GM12801 (cell line): ENCODE results near the gene TIGD1.

Experiments used
- CTCF ChIP-seq: IDR thresholded peaks from one replicate; pipeline ENCODE4 v1.5.1; 2011; ENCODE audit warnings: control low read depth; ENCODE audit not compliant: insufficient read length; ENCODE audit errors: extremely low read depth

Gene TIGD1

DNA sequence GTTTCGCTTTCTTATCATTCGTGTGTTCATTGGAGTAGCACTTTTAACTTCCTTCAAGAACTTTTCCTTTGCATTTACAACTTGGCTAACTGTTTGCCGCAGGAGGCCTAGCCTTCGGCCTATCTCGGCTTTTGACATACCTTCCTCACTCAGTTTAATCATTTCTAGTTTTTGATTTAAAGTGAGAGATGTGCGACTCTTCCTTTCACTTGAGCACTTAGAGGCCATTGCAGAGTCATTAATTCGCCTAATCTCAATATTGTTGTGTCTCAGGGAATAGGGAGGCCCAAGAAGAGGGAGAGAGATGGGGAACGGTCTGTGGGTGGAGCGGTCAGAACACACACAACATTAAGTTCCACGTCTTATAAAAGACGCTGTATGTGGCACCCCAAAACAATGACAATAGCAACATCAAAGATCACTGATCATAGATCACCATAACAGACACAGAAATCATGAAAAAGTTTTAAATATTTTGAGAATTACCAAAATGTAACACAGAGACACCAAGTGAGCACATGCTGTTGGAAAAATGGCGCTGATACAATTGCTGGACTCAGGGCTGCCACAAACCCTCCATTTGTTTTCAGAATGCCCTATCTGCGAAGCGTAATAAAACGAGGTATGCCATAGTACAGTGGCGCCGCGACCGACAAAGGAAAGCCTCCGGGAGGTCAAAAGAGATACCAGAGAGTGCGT, 553 bp downstream of the TIGD1 start:
- no peak for TF ChIP-seq CTCF

GRCh38 chr2:232547991-232548390, 2.4 kb downstream of the TIGD1 start:
- no peak for TF ChIP-seq CTCF

DNA sequence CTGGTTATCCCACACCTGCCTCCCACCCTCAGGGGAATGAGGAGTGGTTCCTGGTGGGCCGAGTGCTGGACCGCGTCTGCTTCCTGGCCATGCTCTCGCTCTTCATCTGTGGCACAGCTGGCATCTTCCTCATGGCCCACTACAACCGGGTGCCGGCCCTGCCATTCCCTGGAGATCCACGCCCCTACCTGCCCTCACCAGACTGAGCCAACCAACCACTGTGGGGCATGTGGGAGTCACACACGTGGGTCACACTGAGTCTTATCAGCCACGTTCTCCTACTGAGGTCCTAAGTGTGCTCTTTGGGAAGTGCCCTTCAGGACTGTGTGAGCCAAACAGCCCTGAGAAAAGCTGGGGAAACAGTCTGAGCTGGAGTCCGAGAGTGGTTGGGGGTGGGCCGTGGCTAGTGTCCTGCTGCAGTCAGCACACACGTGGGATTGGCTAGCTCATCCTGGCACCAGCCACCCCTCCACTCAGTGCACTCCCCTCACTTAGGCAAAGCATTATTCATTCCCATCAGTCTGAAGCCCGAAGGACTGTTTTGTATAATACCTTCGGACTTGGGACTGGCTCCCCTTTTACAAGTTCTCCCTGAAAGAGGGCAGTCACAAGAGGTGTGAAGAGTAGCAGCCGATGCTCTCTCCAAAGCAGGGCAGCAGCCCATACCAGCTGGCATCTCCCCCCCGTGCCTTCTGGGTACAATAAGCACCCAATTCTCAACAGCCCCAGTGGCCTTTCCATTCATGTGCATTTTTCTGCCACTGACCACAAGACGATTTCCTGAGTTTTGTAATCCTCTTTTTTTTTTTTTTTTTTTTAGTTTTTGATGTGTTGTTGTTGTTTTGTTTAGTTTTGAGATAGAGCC, 4.6 kb downstream of the TIGD1 start:
- no peak for TF ChIP-seq CTCF

- TF ChIP-seq CTCF: no peak
Measured at GRCh38 chr2:232544674-232545073, 5.7 kb downstream of the TIGD1 start.

DNA sequence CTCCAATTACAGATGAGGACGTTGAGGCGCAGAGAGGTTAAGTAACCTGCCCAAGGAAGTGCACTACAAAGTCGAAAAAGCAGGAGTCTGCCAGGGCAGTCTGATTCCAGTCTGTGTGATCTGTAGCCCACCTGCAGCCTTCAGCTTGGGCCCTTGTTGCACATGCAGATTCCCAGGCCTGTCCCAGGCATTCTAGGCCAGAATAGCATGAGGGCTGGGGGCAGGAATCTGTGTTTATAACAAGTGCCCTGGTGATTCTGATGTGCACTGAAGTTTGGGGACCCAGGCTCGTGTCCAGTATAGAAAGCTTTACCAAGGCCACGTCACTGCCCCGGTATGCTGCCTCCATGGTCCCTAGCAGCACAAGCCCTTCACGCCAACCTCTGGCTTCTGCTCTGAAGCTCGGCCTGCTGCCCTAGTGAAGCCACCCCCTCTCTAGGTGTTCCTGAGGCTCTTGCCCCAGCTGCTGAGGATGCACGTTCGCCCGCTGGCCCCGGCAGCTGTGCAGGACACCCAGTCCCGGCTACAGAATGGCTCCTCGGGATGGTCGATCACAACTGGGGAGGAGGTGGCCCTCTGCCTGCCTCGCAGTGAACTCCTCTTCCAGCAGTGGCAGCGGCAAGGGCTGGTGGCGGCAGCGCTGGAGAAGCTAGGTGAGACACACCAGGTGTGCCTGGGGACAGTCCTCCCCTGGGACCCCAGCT, 6.3 kb downstream of the TIGD1 start:
- TF ChIP-seq CTCF: no peak

DNA sequence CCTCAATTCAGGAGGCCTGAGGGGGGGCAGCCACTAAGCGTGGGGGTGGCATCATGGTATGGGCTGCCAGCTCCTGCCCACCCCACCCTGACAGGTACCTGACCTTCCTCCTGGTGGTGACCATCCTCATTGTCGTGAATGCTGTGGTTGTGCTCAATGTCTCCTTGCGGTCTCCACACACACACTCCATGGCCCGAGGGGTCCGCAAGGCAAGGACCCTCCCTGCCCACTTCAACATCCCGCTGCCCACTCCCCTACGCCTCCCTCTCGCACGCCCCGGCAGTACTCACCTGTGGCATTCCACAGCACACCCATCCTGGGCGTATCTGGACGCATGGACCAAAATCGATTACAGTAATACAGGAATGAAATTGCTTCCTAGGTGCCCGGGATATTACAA, 6.9 kb downstream of the TIGD1 start:
- no peak for TF ChIP-seq CTCF

DNA sequence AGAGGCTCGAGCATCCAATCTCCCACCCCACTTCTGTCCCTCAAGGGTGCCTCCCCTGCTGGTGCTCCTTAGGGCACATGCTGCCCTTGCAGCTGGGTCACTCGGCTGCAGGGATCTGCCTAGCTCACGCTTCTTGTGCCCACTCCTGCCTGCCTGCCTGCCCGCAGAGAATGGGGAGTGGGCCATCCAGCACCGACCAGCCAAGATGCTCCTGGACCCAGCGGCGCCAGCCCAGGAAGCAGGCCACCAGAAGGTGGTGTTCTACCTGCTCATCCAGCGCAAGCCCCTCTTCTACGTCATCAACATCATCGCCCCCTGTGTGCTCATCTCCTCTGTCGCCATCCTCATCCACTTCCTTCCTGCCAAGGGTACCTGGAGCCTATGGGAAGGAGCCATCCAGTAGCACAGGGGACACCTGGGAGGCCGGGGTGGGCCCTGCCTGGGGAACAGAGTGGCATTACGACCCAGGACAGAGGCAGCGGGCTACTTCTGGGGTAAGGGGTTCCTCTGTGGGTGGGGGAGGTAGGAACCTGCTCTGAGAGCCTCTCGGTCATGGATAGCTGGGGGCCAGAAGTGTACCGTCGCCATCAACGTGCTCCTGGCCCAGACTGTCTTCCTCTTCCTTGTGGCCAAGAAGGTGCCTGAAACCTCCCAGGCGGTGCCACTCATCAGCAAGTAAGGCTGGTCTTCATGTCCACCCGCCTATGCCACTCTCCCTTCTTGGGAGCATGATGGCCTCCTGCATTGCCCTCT, 7.5 kb downstream of the TIGD1 start:
- no peak for TF ChIP-seq CTCF
